GM21423 (cell line): ENCODE measurements around the gene B4GALNT2.
"Not testable (repeated sequence)": the region's sequence is repeated elsewhere in the genome, so short reads cannot be mapped to it uniquely, and the experiment has no call there.

Source experiments
- ATAC-seq: cut with Tn5 transposase; IDR thresholded peaks from one replicate; pipeline ENCODE4 v1.9.1; 2021; ENCODE audit warnings: mild to moderate bottlenecking, moderate library complexity; ENCODE audit not compliant: unreplicated experiment

Gene B4GALNT2

DNA sequence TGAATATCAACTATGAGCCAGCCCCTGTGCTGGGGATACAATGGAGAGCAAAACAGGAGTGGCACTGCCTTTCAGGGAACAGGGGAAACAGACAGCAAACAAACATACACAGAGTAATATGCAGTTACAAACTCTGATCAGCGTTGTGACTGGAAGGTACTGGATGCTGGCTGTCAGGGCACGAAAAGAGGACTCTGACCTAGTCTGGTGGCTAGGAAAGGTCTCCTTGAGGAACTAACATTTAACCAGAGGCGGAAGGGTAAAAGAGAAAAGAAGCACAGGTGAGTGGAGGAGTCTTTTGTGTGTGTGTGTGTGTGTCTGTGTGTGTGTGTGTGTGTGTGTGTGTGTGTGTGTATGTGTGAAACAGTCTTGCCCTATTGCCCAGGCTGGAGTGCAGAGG, 12.4 kb upstream of the B4GALNT2 start:
- no peak for ATAC-seq

GRCh38 chr17:49121696-49122292, 10.8 kb upstream of the B4GALNT2 start:
- ATAC-seq = no peak

DNA sequence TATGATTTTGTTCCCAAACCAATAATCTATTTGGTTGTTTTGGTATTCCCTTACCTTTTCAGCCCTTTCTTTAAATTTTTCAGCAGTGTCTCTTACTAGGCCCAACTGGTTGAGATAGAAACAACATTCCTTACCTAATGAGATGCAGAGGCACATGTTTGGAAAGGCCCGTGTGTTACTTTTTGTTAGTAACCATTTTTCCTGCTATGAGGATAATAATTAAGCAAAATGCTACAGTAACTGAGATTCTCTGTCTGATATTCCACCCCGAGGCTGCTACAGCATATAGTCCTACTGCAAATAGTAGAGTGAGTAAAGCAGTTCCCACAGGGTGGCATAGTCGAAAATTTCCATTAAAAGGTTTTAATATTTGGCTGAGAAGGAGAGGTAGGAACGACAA, 10.0 kb upstream of the B4GALNT2 start:
- ATAC-seq = no peak

DNA sequence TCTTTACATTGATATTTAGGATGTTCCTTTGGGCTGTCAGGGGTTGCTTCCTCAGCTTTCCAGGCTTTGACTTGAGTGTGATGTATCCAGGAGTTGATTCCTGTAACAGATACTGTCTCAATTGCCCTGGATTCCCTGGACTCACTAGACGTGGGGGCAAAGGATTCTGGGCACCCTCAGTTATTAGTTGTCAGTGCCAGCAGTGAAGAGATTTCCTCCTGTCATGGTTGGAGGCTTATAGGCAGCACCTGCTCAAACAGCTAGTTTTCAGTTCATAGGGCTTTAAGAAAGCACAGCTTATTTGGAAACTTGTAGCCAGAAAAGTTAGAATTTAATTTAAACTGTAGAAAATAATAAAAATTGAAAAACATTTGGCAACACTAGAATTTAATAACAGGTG, 9.5 kb upstream of the B4GALNT2 start:
- ATAC-seq = no peak

GRCh38 chr17:49125449-49125848, 7.1 kb upstream of the B4GALNT2 start:
- ATAC-seq = no peak

- ATAC-seq = not testable (repeated sequence)
Observed at GRCh38 chr17:49126183-49126859, 6.2 kb upstream of the B4GALNT2 start.

DNA sequence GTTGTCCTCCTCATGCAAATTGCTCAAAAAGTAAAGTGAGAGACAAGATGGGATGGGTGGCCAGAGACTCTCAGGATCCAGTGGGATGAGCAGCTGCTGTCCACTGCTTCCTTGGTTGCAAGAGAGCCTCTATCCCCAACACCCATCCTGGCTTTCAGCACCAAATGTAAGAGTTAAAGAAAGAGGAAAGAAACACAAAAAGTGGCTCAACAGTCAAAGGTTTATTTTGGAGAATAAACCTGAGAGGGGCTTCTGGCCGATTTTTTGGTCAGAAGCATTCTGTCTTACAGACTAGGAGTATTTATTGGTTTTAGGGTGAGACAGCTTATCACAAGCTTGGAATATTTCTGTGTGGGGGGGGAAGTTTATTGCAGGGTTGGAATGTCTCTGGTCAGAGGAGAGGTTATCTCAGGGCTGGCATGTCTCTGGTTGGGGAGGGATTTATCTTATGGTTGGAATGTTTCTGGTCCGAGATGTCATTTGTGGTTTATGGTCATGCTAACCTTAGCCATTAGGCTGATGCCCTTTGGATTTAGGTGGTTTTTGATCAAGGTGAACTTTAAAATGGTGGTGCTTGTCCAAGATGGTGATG, 3.1 kb upstream of the B4GALNT2 start:
- ATAC-seq = not testable (repeated sequence)

DNA sequence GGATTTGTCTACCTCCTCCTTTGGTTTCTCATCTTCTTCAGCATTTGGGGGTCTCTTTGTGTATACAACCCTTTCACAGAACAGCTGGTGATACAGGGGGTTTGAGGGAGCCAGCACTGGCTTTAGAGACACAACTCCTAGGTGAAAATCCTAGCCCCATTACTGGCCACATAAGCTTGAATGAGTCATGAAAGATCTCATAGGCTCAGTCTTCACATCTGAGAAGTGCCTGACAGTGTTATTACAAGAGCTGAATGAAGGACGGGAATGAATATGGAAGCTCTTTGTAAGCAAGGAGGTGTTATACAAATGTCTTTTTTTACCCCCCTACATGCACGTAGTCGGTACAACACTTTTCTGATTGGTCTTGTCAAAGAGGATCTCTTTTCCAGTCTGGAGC, 1.7 kb upstream of the B4GALNT2 start:
- no peak for ATAC-seq

DNA sequence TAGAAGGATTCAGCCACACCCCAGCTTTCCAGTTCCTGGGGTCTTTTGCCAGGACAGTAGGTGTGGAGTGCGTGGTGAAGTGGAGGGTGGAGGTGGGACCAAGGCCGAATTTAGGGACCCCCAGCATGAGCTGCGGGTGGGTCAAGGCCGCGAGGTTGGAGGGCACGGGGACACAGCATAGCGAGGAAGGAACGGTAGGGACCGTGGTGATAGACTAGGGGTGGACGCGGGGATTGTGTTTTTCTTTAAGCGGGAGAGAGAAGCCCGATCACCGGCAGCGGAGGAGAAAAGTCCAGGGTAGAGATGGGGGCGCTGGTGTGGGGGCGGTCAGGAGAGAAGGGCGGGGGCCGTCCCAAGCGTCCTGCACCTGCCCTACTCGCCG, 261 bp upstream of the B4GALNT2 start:
- no peak for ATAC-seq

- ATAC-seq = no peak
Observed at GRCh38 chr17:49136335-49136734, 3.8 kb downstream of the B4GALNT2 start.

DNA sequence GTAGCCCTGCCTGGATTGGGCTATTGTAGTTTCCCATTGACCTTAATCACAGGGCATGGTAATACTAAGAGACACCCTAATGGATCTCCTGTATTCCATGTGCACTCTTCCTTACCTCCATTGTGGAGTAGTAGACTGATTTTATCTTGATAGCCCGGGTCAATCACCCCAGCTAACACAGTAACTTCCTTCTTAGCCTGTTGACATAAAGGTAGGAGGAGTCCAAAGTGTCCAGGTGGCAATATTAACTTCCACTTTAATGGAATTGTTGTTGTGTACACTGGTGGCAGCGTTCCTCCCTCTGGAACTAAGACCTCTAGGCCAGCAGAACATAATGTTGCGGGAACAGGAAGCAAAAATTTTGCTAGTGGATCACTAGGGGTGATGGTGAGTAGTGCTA, 13.1 kb downstream of the B4GALNT2 start:
- ATAC-seq = not testable (repeated sequence)

DNA sequence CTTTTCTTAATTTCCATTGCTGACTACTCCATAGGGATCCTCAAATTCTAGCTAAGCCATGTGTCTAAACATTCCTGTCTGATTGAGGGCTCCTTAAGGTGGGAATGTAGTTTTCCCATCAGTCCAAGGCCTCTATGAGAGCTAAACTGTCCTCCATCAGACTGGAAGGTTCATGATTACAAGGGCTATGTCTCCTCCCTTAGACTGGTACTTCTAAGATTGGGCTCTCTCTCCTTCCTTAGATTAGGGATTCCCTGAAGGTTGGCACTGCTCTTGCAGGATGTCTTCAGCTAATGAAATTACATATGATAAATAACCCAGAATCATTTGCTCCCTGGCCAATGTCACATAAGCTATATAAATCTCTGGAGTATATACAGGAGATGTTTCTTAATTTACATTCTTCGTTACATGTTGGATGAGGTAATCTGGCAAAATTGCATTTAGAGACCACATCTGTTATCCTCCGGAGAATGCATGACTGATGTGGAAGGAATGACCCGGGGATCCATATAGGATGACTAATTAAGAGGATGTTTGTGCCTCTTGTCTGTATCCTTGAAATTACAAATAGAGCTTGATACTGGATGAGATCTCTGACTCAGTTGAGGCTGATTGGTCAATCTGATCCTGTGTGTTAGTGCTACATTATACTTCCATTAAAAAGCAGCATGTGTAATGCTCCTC, 14.2 kb downstream of the B4GALNT2 start:
- ATAC-seq = no peak

GRCh38 chr17:49148171-49148570, 15.6 kb downstream of the B4GALNT2 start:
- ATAC-seq = no peak

- ATAC-seq = no peak
Observed at GRCh38 chr17:49151996-49152395, 19.4 kb downstream of the B4GALNT2 start.

DNA sequence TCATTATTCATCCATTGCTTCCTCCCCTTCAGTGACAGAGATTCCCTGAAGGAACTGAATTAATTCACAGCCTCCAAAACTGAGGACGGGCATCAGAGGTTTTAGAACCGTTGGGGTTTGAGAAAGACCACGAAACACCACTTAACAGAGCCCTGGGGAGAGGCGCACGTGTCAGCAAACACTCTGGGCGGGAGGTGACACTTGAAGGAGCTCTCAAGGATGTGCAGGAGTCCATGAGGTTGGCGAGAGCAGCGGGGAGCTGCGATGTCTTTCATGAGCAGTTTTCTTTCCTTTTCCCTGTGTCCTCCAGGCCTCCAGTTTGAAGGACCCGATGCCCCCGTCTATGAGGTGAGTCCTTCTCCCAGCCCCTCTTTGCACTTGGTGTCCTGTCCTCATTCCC, 23.7 kb downstream of the B4GALNT2 start:
- ATAC-seq = no peak

DNA sequence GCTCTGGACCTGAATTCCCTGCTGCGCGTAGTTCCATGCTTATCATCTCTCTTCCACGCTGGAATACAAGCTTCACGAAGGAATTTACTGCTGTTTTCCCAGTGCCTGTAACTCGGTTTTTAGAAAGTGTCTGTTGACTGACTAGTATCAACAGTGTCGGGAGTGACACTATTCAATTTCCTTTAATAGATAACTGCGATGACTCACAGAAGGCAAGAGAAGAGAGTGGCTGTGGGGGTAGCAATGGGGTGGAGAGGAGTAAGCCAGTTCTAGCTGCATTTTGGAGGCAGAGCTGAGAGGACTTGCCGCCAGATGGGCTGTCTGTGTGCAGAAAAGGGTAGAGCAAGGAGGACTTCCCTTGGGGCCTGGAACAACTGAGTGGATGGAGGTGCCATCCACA, 25.2 kb downstream of the B4GALNT2 start:
- no peak for ATAC-seq

- ATAC-seq = no peak
Observed at GRCh38 chr17:49162866-49163265, 30.3 kb downstream of the B4GALNT2 start.

DNA sequence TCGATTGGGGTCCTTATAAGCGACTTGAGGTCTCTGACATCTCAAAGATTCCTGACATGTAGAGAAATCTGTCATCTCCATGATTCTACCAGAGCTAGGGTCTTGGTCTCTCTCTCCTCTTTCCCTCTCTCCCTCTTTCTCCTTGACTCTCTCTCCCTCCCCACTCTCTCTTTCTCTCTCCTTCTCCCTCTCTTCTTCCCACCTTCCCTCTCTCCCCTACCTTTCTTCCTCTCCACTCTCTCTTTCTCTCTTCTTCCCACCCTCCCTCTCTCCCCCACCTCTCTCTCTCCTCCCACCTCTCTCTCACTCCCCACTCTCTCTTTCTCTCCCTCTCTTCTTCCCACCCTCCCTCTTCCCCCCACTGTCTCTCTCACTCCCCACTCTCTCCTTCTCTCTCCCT, 32.6 kb downstream of the B4GALNT2 start:
- no peak for ATAC-seq

DNA sequence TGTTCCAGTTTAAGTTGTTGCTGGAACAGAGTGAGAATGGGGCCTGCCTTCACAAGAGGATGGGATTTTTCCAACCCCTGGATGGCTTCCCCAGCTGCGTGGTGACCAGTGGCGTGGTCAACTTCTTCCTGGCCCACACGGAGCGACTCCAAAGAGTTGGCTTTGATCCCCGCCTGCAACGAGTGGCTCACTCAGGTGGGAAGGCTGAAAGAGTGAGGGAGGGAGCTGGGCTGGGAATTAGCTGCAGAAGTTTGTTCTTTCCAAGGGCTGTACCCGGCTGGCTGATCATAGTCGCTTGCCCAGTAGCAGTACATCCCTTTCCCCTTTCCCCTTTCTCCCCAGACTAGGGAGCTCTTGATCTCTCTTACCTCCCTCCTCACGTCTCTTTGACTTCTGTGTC, 36.1 kb downstream of the B4GALNT2 start:
- no peak for ATAC-seq

- ATAC-seq = no peak
Observed at GRCh38 chr17:49170216-49170615, 37.6 kb downstream of the B4GALNT2 start.

- ATAC-seq = not testable (repeated sequence)
Observed at GRCh38 chr17:49170711-49171110, 38.1 kb downstream of the B4GALNT2 start.

GRCh38 chr17:49175978-49176377, 43.4 kb downstream of the B4GALNT2 start:
- not testable (repeated sequence) for ATAC-seq
